MM.1S (cell line): ENCODE measurements around the gene ZNF619.

ENCODE experiments used
- CTCF ChIP-seq: fragments of 300-600 bp; sonication (generic); IDR thresholded peaks from 2 replicates; pipeline ENCODE4 v1.5.1; 2016; ENCODE audit warnings: antibody characterized with exemption, low read length, mixed read lengths
- EZH2 ChIP-seq: fragments of 300-600 bp; sonication (generic); optimal IDR thresholded peaks from 2 replicates; pipeline ENCODE3; 2017; ENCODE audit warnings: low read depth, mild to moderate bottlenecking, antibody characterized with exemption, low read length, mixed read lengths
- EZH2phosphoT487 ChIP-seq: fragments of 300-600 bp; sonication (generic); IDR thresholded peaks from 2 replicates; pipeline ENCODE4 v1.6.1; 2018; ENCODE audit warnings: antibody characterized with exemption, low read length

GRCh38 chr3:40518848-40519247, 41.9 kb downstream of the ZNF619 start:
- TF ChIP-seq CTCF (no peak), EZH2phosphoT487 (no peak), EZH2 (no peak)
